Adrenal gland (tissue), 5 donors: ENCODE results near the gene COL18A1.

Source experiments
- POLR2A ChIP-seq, 2 donors: fragments of 450-650 bp; IDR thresholded peaks; one replicate each; pipeline ENCODE4 v1.6.1; 2017; ENCODE audit warnings: antibody characterized with exemption in 2 of 2, mild to moderate bottlenecking in 2 of 2, moderate library complexity in 1 of 2
- TF ChIP-seq, protein P1 (sequence below), 6 experiments: fragments of 450-650 bp in 4 of 6; fragments of 200-600 bp in 2 of 6; sonication (generic) in 1 of 6; IDR thresholded peaks; 1 replicate in 5 of 6; 2 replicates in 1 of 6; pipeline versions ENCODE4 v1.5.1 to v1.8.0; 2016 to 2021; ENCODE audit warnings: antibody characterized with exemption in 6 of 6, mild to moderate bottlenecking in 2 of 6, moderate library complexity in 1 of 6
- donor health status: DM: no; HTN: no; CAD: no.

GRCh38 chr21:45410865-45411809 is 6.2 kb downstream of the COL18A1 start:
- TF ChIP-seq, protein P1, sequence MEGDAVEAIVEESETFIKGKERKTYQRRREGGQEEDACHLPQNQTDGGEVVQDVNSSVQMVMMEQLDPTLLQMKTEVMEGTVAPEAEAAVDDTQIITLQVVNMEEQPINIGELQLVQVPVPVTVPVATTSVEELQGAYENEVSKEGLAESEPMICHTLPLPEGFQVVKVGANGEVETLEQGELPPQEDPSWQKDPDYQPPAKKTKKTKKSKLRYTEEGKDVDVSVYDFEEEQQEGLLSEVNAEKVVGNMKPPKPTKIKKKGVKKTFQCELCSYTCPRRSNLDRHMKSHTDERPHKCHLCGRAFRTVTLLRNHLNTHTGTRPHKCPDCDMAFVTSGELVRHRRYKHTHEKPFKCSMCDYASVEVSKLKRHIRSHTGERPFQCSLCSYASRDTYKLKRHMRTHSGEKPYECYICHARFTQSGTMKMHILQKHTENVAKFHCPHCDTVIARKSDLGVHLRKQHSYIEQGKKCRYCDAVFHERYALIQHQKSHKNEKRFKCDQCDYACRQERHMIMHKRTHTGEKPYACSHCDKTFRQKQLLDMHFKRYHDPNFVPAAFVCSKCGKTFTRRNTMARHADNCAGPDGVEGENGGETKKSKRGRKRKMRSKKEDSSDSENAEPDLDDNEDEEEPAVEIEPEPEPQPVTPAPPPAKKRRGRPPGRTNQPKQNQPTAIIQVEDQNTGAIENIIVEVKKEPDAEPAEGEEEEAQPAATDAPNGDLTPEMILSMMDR (IDR thresholded peaks at IDR 0.05), result no peak
- no peak for TF ChIP-seq POLR2A (IDR thresholded peaks at IDR 0.05)
